Cerebellar cortex (tissue), 1 donor: ENCODE results near the gene USP37.

ENCODE experiments used
- DNase-seq: peaks from one replicate; pipeline ENCODE4 v3.0.0-alpha.2; 2015; ENCODE audit warnings: low spot score

USP37 gene

DNA sequence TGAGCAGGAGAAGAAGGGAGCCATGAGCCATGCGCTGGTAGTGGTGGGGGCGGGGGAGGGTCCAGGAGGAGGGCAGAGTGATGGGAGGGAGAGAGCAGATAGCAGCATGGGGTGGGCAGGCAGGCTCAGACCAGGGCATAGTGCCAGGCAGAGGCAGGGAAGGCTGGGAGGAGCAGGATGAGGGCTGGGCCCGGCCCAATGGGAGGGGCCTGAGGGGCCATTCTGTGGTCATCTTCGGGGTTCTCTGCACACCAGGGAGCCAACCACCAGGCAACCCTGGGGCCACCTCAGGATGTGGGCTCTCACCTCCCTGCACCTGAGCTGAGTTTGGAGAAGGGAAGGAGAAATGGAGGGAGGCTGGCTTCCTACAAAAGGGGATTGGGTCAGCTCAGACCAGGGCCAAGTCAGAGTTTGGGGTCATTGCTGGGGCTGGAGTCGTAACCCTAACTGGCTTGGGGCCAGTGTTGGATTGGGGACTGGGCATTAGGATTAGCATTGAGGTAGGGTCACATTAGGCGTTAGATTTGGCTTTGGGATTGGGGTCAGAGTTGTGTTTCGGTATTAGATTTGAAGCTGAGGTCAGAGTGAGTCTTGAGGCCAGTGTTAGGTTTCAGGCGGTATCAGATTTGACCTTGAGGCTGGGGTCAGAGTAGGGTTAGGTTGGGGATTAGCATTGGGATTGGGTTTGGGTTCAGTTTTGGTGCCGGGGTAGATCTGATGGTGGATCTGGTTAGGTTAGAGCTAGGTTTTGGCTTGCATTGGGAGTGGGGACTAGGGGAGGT is 138.0 kb downstream of the USP37 start:
- no peak for DNase-seq

DNA sequence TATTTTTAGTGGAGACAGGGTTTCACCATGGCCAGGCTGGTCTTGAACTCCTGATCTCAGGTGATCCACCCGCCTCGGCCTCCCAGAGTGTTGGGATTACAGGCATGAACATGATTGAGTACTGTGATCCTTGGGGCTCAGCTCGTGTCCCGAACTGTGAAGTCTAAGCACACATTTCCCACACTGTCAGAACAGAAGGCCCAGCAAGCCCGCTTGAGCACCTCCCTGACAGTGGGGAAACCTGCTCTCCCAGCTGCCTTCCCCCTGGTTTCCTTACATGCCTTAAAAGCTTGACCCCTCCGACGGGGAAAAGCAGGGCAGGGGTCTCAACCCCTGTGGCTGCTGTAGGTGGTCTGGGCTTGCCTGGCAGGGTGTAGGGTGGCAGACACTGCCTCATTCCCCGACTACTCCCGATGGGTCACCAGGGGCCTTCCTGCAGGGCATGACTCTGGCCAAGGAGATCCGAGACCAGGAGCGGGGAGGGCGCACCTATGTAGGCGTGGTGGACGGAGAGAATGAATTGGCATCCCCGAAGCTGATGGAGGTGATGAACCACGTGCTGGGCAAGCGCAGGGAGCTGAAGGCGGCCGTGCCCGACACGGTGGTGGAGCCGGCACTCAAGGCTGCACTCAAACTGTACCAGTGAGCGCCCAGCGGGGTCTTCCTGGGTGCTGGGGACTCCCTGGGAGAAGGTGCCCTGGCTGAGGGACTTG is 139.1 kb downstream of the USP37 start:
- no peak for DNase-seq

DNA sequence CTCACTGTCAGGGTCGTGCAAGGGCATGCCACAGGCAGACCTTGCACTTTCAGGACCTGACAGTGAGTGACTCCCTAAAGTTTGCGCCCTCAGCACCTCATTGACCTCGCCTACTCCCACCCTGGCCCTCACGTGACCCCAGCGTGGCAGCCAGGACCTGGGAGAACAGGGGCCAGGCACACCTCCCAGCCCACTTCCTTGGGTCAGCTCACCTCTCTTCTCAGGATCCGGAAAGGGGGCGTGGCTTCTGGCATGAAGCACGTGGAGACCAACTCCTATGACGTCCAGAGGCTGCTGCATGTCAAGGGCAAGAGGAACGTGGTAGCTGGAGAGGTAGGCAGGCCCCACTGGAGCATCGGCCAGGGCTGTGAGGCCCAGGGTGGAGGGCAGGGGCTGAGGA is 140.4 kb downstream of the USP37 start:
- no peak for DNase-seq

DNA sequence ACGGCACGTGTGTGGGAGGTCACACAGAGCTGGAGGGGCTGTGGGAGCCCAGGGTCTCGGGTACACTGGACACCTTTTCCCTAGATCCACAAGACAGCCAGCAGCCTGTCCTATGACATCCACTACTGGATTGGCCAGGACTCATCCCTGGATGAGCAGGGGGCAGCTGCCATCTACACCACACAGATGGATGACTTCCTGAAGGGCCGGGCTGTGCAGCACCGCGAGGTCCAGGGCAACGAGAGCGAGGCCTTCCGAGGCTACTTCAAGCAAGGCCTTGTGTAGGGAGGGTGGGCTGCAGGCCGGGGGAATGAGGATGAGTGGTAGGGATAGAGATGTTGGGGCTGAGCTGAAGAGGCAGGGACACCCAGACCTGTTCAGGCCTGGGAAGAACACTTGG is 142.6 kb downstream of the USP37 start:
- DNase-seq, result no peak

DNA sequence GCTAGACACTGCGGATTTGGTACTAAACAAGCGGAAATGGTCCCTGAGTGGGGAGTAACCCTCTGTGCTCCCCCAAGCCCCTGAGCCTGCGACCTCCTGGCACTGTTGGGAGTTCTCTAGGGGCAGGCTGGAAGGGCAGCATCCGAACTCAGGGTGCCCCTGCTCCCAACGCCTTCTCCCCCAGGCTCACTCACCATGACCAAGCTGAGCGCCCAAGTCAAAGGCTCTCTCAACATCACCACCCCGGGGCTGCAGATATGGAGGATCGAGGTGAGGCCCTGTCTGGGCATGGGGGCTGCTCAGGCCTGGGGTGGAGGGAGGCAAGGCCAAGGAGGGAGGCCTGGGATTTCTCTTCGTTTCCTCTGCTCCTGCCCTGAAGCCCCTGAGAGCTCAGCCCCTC is 144.6 kb downstream of the USP37 start:
- DNase-seq, result no peak

DNA sequence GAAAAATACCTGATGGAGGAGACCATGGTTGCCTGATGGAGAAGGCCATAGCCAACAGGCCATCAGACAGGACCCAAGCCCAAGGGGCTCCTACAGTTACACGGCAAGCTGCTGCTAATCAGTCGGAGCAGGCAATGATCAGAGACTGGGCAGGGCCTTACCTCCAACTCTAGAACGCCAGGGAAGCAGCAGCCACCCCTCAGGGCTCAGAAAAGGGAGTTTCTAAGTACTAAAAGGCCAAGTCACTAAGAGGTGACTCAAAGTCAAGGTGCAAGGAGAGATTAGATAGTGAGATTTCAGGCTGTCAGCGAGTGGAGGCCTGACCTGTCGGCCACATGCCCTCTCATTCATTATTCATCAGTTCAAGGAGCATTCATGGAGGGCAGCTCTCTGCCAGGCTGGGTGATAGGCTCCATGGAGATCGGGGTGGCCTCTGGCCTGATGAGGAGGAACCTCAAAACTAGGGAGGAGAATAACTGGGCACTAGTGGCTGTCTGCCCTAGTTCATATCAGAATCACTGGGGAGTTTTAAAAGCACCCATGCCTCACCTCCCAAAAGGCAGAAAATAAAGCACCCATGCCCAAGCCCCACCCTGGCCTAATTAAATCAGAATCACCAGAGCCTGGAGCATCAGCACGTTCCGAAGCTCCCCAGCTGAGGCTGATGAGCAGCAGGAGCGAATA is 145.6 kb downstream of the USP37 start:
- no peak for DNase-seq

DNA sequence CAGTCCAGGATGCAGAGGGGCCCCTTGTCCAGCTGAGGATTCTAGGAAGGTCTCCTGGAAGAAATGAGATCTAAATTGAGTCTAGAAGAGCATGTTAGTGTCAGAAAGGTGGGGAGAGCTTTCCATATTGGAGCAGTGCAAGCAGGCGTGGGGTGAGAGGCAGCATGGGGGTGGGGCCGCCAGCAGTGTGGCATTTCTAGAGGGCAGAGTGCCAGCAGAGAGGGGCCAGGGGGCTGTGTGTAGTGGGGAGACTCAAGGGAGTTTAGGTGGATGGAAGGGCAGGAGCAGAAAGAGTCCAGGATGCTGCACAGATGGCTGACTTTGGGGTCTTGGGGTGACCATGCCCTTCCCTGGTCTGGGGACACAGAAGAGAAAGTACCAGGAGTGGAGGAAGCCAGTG is 147.1 kb downstream of the USP37 start:
- no peak for DNase-seq

DNA sequence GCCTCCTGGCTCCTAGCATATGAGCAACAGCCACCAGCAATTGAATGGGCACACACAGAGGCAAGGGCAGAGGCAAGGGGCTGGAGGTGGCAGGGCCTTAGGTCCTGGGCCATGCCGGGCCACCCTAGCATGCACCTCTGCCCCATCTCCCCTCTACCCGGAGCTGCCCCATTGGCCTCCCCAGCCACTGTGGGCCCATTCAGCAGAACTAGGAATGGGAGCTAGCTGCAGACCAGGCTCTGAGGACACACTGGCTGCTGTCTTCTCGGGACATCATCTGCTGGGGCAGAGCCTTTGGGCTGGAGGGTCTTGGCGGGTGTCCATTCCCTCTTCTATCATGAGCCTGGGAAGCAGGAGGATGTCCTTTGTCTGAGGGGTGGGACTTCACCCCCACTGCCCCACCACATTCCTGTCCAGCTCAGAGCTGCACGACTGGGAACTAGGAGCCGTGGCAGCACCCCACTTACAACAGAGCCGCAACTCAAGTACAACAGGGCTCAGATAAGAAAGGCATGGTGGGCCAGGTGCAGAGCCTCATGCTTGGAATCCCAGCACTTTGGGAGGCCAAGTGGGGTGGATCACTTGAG is 148.4 kb downstream of the USP37 start:
- DNase-seq, result no peak

DNA sequence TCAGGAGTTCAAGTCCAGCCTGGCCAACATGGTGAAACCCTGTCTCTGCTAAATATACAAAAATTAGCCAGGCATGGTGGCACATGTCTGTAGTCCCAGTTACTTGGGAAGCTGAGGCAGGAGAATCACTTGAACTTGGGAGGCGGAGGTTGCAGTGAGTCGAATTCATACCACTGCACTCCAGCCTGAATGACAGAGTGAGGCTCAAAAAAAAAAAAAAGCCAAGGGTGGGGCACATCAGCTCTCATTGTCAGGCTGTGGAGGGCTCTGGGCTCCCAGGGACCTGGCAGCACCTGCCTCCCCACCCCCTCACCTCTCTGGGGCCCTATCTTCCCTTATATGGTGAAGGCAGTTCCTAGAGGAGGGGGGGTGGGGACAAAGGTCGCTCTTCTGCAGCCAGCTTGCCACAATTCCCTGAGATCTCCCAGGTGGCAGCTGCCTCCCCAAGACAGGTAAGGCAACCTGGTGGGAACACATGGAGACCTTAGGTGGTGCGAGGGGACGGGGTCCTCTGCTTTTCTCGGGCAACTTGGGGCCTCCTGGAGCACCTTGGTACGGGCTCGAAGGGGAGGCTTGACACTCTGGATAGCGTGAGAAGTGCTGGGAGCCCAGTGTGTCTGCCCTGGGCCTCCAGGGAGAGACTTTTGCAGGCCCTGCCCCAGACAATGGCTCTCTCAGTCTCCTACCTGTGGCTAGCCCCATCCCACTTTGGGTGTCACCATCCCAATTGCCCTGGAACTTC is 149.3 kb downstream of the USP37 start, which contains the start of gene VIL1:
Gene VIL1 (plus strand): TSS at position 407 of the 742 bp plus-strand sequence. CDS start 4,656 bp downstream, outside the sequence.
- DNase-seq, result no peak

DNA sequence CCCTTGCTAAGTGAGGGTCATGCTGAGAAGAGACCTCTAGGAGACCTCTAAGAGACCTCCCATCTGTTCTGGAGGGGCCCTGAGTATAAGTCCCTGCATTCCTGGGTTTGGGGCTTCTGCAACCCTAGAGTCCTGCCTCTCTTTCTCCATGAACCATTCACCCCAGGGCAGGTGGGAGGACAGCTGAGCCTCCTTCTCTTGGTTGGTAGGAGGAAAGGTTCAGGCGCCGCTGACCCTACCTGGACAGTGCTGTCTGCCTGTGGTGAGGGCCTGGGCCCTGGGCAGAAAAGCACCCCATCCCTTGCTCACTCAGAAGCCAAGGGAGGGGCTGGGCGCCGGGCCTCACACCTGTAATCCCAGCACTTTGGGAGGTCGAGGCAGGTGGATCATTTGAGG is 149.8 kb downstream of the USP37 start:
- DNase-seq, result no peak

DNA sequence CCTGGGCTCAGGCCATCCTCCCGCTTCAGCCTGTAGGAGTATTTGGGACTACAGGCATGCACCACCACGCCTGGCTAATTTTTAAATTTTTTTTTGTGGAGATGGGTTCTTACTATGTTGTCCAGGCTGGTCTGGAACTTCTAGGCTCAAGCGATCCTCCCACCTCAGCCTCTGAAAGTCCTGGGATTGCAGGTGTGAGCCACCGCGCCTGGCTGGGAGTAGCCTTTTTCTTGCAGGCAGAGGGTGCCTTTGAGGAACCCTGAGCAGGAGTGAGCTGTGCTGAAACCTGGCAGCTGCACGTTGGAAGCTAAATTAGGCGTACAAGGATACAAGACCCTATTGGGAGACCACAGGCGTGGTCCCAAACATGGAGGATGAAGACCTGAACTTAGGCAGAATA is 160.4 kb downstream of the USP37 start:
- DNase-seq, result no peak

DNA sequence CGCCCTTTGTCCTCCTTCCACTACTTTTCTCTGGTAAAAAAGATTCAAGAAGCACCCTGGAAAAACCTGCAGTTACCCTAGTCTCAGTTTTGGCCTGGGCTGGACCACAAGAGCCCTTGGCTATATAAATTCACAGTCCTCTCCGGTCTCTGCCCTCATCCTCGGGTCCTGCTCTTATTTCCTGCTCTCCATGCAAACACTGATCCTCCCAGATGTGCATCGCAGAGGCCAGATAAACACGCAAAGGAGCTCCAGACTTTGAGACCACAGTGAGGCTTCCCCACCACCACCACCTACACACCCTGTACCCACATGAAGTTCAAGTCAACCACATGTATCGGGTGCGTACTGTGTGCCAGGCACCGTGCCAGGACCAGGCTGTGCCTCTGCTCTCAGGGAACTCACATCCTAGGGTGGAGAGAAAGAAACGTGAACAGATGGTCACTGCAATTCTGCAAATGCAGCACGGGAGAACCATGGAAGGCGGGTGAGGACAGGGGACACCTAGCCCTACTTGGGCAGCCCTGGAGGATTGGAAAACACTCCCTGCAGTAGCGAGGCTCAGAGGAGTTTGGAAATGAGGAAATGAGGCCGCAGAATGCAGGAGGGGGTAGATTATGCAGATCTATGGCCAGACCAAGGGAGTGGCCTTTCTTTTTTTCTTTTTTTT is 161.1 kb downstream of the USP37 start:
- DNase-seq, result peak; percentile 81

DNA sequence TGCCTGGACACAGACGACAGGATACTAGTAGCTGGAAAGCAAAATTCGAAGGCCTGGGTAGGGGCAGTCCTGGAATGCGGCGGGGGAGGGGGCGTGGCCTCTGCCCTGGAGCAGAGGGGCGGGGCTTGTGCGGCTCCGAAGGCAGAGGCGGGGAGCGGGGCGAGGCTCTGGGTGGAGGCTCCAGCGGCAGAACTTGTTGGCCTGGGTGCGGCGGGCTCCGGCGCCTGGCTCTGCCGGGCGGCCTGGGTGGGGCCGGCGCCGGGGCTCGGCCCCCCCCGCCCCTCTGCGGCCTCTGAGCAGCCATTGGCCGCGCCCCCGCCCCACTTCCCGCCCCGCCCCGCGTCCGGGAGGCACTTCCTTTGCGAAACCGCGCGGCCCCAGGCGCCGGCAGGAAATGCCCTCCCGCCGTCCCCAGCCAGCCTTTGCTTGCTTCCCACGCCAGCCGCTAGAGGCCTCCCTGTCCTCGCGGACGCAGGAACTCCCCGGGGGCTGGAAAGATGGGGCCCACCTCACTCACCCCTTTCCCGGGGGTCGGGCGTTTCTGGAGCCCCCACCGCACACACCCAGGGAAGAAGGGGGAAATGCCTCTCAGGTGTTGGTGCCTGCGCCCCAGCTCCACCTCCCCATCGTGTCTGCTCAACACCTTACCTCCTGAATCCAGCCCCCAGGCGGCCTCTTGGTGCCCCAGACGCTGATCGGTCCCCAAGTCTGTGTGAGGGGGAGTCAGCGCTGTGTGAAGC is 161.8 kb downstream of the USP37 start:
- peak; percentile 93 for DNase-seq

DNA sequence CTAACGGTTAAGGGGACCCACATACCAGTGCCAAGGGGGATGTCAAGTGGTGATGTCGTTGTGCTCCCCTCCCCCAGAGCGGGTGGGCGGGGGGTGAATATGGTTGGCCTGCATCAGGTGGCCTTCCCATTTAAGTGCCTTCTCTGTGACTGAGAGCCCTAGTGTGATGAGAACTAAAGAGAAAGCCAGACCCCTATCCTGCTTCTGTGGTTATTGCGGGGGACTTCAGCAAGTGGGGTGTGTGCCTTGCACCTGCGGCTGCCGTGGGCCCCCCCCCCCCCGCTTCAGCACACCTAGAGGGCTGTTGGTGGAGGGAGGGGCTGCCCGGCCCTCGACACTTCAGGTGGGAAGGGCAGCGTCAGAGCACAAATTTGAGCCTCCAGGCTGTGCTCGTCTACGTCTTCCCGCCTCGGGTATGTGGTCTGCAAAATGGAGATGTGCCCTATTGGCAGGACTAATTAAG is 162.4 kb downstream of the USP37 start:
- no peak for DNase-seq

DNA sequence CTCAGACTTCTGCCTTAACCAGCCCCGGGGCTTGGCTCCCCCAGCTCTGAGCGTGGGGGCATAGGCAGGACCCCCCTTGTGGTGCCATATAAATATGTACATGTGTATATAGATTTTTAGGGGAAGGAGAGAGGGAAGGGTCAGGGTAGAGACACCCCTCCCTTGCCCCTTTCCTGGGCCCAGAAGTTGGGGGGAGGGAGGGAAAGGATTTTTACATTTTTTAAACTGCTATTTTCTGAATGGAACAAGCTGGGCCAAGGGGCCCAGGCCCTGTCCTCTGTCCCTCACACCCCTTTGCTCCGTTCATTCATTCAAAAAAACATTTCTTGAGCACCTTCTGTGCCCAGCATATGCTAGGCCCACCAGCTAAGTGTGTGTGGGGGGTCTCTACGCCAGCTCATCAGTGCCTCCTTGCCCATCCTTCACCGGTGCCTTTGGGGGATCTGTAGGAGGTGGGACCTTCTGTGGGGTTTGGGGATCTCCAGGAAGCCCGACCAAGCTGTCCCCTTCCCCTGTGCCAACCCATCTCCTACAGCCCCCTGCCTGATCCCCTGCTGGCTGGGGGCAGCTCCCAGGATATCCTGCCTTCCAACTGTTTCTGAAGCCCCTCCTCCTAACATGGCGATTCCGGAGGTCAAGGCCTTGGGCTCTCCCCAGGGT is 162.9 kb downstream of the USP37 start:
- no peak for DNase-seq

DNA sequence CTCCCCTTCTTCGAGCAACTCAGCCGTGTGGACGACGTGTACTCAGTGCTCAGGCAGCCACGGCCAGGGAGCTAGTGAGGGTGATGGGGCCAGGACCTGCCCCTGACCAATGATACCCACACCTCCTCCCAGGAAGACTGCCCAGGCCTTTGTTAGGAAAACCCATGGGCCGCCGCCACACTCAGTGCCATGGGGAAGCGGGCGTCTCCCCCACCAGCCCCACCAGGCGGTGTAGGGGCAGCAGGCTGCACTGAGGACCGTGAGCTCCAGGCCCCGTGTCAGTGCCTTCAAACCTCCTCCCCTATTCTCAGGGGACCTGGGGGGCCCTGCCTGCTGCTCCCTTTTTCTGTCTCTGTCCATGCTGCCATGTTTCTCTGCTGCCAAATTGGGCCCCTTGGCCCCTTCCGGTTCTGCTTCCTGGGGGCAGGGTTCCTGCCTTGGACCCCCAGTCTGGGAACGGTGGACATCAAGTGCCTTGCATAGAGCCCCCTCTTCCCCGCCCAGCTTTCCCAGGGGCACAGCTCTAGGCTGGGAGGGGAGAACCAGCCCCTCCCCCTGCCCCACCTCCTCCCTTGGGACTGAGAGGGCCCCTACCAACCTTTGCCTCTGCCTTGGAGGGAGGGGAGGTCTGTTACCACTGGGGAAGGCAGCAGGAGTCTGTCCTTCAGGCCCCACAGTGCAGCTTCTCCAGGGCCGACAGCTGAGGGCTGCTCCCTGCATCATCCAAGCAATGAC is 163.6 kb downstream of the USP37 start:
- DNase-seq, result peak; percentile 20

DNA sequence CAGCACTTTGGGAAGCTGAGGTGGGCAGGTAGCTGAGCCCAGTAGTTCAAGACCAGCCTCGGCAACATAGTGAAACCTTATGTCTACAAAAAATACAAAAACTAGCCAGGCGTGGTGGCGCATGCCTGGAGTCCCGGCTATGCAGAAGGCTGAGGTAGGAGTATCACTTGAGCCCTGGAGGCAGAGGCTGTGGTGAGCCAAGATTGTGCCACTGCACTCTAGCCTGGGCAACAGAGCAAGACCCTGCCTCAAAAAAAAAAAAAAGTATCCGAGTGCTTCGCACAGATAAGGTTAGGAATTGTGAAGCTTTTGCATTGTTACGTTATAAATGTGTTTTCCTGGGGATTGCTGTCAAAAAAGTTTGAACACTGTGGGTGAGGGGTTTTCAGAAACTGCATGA is 164.3 kb downstream of the USP37 start:
- DNase-seq, result no peak

DNA sequence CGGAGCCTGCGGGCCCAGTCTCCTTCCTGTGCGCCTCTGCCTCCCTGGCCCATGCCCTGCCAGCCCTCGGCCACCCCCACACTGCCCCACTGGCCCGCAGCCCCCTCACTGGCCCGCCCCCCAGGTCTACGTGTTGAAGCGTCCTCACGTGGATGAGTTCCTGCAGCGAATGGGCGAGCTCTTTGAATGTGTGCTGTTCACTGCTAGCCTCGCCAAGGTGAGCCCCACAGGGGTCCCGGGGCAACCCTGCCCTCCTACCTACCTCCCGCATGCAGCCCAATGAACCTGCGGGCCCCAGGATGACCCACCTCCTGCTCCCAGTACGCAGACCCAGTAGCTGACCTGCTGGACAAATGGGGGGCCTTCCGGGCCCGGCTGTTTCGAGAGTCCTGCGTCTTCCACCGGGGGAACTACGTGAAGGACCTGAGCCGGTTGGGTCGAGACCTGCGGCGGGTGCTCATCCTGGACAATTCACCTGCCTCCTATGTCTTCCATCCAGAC is 165.2 kb downstream of the USP37 start:
- DNase-seq, result no peak

DNA sequence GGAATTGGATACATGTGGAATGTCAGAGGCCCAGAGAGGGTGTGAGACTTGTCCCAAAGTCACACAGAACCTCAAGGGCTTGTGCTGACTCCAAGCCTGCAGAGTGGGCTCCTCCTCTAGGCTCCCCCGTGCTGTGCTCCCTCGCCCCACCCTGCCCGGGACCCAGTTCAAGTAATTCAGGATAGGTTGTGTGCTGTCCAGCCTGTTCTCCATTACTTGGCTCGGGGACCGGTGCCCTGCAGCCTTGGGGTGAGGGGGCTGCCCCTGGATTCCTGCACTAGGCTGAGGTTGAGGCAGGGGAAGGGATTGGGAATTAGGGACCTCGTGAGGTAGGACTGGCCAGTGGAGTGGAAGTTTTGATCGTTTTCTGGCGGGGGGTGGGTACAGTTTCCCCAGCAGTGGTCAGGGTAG is 165.7 kb downstream of the USP37 start:
- DNase-seq, result no peak
